Measurements from ENCODE around the gene TEX30.

Gene TEX30

GRCh38 chr13:102718746-102719145 lies 54.8 kb downstream of the TEX30 start:
- DNase-seq (ENCODE audit: low read depth in 1 of 2, low spot score in 1 of 2): no peak

Data from activated CD4-positive, alpha-beta T cell treated with anti-CD3 and anti-CD28 coated beads, Interleukin-2, amount 50 U/mL, for 24 hours (primary cell).